ENCODE data around the gene SCAMP3.

The SCAMP3 gene

DNA sequence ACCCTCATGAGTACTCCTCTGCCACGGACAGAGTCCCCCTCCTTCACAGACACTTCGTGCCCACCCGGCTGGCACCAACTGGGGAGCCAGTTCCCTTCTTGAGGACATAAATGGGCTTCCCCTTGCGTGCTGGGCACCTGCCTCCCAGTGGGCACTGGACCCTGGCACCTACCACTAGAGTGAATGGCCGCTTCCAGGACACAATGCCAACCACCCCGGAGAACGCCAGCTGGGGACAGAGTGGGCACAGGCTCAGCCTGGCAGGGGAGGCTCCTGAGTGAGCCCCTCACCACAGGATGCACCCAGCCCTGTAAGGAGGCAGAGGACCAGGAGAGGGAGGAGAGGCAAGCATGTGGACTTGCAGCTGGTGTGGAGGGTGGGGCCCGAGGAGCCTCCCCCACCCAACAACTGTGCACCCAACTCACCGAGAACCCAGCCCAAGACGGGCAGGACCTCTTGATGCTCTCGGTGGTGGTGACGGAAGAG is 7.9 kb downstream of the SCAMP3 start:
- DNase-seq: no peak
- H3K4me3 Mint-ChIP-seq: peak overlapping the region; percentile 86
- peaks cover 2% of the 10 kb centered on the region for H3K27me3 Mint-ChIP-seq (ENCODE audit: low read depth, poor library complexity)
- peaks cover 51% of the 10 kb centered on the region for H3K4me1 Mint-ChIP-seq
- no peak overlapping the region for H3K27ac Mint-ChIP-seq
- peaks cover 16% of the 10 kb centered on the region for H3K36me3 Mint-ChIP-seq (ENCODE audit: low read depth)
- no peaks in the 10 kb centered on the region for H3K9me3 Mint-ChIP-seq
- TF ChIP-seq, protein P1, sequence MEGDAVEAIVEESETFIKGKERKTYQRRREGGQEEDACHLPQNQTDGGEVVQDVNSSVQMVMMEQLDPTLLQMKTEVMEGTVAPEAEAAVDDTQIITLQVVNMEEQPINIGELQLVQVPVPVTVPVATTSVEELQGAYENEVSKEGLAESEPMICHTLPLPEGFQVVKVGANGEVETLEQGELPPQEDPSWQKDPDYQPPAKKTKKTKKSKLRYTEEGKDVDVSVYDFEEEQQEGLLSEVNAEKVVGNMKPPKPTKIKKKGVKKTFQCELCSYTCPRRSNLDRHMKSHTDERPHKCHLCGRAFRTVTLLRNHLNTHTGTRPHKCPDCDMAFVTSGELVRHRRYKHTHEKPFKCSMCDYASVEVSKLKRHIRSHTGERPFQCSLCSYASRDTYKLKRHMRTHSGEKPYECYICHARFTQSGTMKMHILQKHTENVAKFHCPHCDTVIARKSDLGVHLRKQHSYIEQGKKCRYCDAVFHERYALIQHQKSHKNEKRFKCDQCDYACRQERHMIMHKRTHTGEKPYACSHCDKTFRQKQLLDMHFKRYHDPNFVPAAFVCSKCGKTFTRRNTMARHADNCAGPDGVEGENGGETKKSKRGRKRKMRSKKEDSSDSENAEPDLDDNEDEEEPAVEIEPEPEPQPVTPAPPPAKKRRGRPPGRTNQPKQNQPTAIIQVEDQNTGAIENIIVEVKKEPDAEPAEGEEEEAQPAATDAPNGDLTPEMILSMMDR (IDR thresholded peaks at IDR 0.05): no peak

DNA sequence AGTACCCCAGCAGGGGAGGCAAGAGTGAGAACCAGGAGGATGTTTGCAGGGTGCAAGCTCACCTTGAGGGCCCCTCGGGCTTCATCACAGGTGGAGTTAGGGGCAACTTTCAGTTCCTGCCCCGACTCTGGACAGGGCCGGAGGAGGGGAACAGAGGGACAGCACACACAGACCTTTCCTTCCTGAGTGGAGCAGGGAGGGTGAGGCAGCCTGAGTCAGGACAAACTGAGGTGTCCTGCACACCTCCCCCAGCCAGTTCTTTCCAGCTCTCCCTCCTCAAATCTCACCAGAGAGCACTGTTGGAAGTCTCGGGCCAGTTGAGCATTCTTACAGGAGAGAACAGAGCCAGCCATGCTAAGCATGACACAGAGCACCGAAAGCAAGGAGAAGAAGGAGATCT is 8.4 kb downstream of the SCAMP3 start:
- TF ChIP-seq, protein P1 (IDR thresholded peaks at IDR 0.05): no peak
- Mint-ChIP-seq H3K27me3 (ENCODE audit: low read depth, poor library complexity) (peaks cover 2% of the 10 kb centered on the region), H3K36me3 (ENCODE audit: low read depth) (peaks cover 15% of the 10 kb centered on the region), H3K9me3 (no peaks in the 10 kb centered on the region), H3K4me1 (peaks cover 51% of the 10 kb centered on the region), H3K4me3 (peak overlapping the region; percentile 86), H3K27ac (peak overlapping the region; percentile 83)
- DNase-seq: no peak

DNA sequence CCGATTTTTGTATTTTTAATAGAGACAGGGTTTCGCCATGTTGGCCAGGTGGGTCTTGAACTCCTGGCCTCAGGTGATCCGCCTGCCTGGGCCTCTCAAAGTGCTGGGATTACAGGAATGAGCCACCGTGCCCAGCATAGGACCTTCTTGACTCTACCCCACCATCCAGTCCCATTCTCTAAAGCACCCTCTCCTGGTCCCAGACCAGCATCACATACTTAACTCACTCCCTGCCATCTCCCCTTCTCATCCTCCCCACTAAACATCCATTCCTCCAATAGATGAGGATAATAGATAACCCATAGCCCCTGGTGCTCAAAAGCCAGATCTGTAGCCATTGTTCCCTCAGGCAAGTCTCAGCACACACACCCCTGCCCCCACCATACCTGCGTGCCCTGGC is 9.0 kb downstream of the SCAMP3 start:
- Mint-ChIP-seq H3K4me3 (peak overlapping the region; percentile 86), H3K9me3 (no peaks in the 10 kb centered on the region), H3K27ac (peak overlapping the region; percentile 83)

DNA sequence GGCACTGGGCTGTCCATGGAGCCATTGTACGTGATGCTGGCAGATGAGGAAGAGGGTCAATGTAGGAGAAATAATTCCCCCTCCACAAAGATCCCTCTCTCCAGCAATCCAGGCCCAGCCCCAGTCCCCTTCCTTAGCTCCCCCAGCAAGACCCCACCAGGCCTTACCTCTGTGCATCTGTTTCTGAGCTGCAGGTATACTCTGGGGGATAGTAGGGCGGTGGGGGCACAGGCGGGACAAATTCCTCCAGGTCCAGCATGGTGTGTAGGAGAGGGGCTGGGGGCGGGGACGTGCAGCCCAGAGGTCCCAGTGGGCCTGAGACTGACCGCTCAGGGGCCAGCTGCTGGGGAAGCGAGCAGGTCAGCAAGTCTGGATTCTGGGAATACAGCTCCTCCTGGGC is 10.6 kb downstream of the SCAMP3 start:
- peaks cover 46% of the 10 kb centered on the region for H3K4me1 Mint-ChIP-seq
- H3K27me3 Mint-ChIP-seq (ENCODE audit: low read depth, poor library complexity): no peaks in the 10 kb centered on the region
- peak overlapping the region; percentile 58 for H3K4me3 Mint-ChIP-seq
- TF ChIP-seq, protein P1 (IDR thresholded peaks at IDR 0.05): no peak
- H3K36me3 Mint-ChIP-seq (ENCODE audit: low read depth): peaks cover 6% of the 10 kb centered on the region
- no peaks in the 10 kb centered on the region for H3K9me3 Mint-ChIP-seq
- no peak for DNase-seq
- H3K27ac Mint-ChIP-seq: peak overlapping the region; percentile 83

More for the DNA sequence above, 9.0 kb downstream of the SCAMP3 start:
- Mint-ChIP-seq H3K27me3 (ENCODE audit: low read depth, poor library complexity) (no peaks in the 10 kb centered on the region), H3K36me3 (ENCODE audit: low read depth) (peaks cover 9% of the 10 kb centered on the region), H3K4me1 (peaks cover 51% of the 10 kb centered on the region)
- DNase-seq: no peak
- TF ChIP-seq, protein P1 (IDR thresholded peaks at IDR 0.05): no peak

DNA sequence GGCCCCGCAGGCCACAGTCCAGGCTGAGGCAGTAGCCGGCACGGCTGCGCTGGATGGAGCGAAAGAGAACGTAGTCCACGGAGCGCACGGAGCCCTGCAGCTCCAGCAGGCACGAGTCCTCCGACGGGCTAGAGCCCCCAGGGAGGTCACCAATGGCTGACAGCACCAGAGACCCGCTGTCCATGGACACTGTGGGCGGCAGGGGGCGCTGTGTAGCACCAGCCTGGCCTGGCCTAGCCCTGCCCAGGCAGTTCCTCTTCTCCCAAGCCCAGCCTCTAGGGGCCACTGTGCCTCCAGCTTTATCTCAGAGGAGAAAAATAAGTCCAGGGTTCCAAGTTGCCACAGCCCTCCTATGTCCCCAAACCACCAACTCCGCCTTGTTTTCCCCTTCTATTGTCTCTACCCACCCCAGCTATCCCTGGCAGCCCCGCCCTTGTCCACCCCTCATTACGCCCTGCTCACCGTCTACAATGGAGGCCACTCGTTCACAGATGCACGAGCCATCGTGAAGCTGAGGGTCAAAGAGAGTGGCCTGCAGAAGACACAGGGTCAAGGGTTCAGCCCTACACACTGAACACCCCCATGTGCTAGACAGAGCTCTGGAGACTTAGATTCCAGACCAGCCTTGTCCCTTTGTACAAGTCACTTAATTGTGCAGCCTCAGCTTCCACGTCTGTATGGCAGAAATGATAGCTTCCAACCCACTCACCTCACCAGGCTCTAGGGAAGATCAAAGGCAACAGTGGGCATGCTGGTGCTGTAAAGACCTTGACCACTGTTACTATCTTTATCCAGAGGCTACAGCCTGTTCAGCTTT is 11.3 kb downstream of the SCAMP3 start:
- Mint-ChIP-seq H3K4me3 (peak overlapping the region; percentile 1), H3K27ac (no peak overlapping the region)
- DNase-seq: peak; percentile 99

More for the DNA sequence above, 11.3 kb downstream of the SCAMP3 start:
- no peaks in the 10 kb centered on the region for H3K27me3 Mint-ChIP-seq (ENCODE audit: low read depth, poor library complexity)
- TF ChIP-seq, protein P1 (IDR thresholded peaks at IDR 0.05): peak; percentile 99
- H3K4me1 Mint-ChIP-seq: peaks cover 42% of the 10 kb centered on the region
- H3K36me3 Mint-ChIP-seq (ENCODE audit: low read depth): peaks cover 14% of the 10 kb centered on the region
- H3K9me3 Mint-ChIP-seq: no peaks in the 10 kb centered on the region

Measured in nephron progenitor cell (in vitro differentiated cells).